ENCODE data around the gene HIRIP3.
"Not testable (repeated sequence)": the region's sequence is repeated elsewhere in the genome, so short reads cannot be mapped to it uniquely, and the experiment has no call there.

Gene HIRIP3

GRCh38 chr16:29982560-29983419 lies 12.6 kb downstream of the HIRIP3 start:
- no peak for DNase-seq

GRCh38 chr16:29978564-29979270 lies 16.7 kb downstream of the HIRIP3 start:
- no peak for DNase-seq

GRCh38 chr16:29978081-29978480 lies 17.3 kb downstream of the HIRIP3 start:
- no peak for DNase-seq

GRCh38 chr16:29977063-29977825 lies 18.2 kb downstream of the HIRIP3 start:
- no peak for DNase-seq

- no peak for DNase-seq
These were observed 19.5 kb downstream of the HIRIP3 start for GRCh38 chr16:29975811-29976511.

GRCh38 chr16:29975134-29975538 lies 20.3 kb downstream of the HIRIP3 start:
- no peak for DNase-seq

- no peak for DNase-seq
These were observed 20.9 kb downstream of the HIRIP3 start for GRCh38 chr16:29974291-29975133.

GRCh38 chr16:29973384-29974246 lies 21.8 kb downstream of the HIRIP3 start, which contains the start of gene TAOK2:
Gene TAOK2, plus strand, starts transcription at chr16:29973868. Its CDS starts 3,905 bp downstream, at chr16:29977773.
- peak; percentile 89 for DNase-seq

GRCh38 chr16:29972992-29973383 lies 22.4 kb downstream of the HIRIP3 start:
- no peak for DNase-seq

GRCh38 chr16:29972500-29972899 lies 22.9 kb downstream of the HIRIP3 start:
- no peak for DNase-seq

GRCh38 chr16:29971304-29971703 lies 24.1 kb downstream of the HIRIP3 start:
- no peak for DNase-seq

- DNase-seq: no peak
These were observed 27.2 kb downstream of the HIRIP3 start for GRCh38 chr16:29968205-29968604.

- DNase-seq: no peak
These were observed 32.2 kb downstream of the HIRIP3 start for GRCh38 chr16:29963021-29963743.

GRCh38 chr16:29962344-29962994 lies 32.9 kb downstream of the HIRIP3 start:
- DNase-seq: no peak

GRCh38 chr16:29961479-29962343 lies 33.7 kb downstream of the HIRIP3 start, which contains the start of gene TMEM219:
Gene TMEM219, plus strand, starts transcription at chr16:29962079. Its CDS starts 1,065 bp downstream, at chr16:29963144.
- DNase-seq: peak; percentile 90 to 91

GRCh38 chr16:29961127-29961478 lies 34.3 kb downstream of the HIRIP3 start:
- no peak for DNase-seq

GRCh38 chr16:29959821-29960220 lies 35.6 kb downstream of the HIRIP3 start:
- not testable (repeated sequence) for DNase-seq

GRCh38 chr16:29959293-29959692 lies 36.1 kb downstream of the HIRIP3 start:
- DNase-seq: no peak
